HepG2 (cell line): ENCODE results near the gene SEBOX. TPM values are rescaled to one million over a fixed set of nuclear protein-coding genes. Genes with fewer than 3 reads are reported as not detected.
A peak's percentile ranks its signal among the peaks of the same experiment; 100 is the strongest.

Experiments
- FOXA3 ChIP-seq: IDR thresholded peaks from 2 replicates; pipeline ENCODE4 v1.6.1; 2016; ENCODE audit warnings: missing genetic modification reagents, missing compliant biosample characterization
- IKZF1 ChIP-seq: fragments of 450-650 bp; IDR thresholded peaks from 2 replicates; pipeline ENCODE4 v1.7.1; 2016
- NCOR1 ChIP-seq: fragments of 200-600 bp; sonication (generic); IDR thresholded peaks from 2 replicates; pipeline ENCODE4 v1.7.0; 2017; ENCODE audit warnings: antibody characterized with exemption, low read length, borderline replicate concordance
- NFKBIZ ChIP-seq: IDR thresholded peaks from 2 replicates; pipeline ENCODE4 v1.6.1; 2018; ENCODE audit warnings: missing genetic modification reagents, missing compliant biosample characterization
- POGZ ChIP-seq: sonication (generic); formaldehyde crosslinking; IDR thresholded peaks from 2 replicates; pipeline ENCODE4 v1.4.0; 2020; ENCODE audit warnings: mild to moderate bottlenecking, missing genetic modification reagents
- RXRA ChIP-seq: sonication (generic); formaldehyde crosslinking; IDR thresholded peaks from 2 replicates; pipeline ENCODE4 v1.5.1; 2020; ENCODE audit warnings: missing genetic modification reagents
- SALL1 ChIP-seq: sonication (generic); formaldehyde crosslinking; IDR thresholded peaks from 2 replicates; pipeline ENCODE4 v1.8.0; 2022; ENCODE audit warnings: mild to moderate bottlenecking, missing genetic modification reagents
- SIX1 ChIP-seq: sonication (generic); formaldehyde crosslinking; IDR thresholded peaks from 2 replicates; pipeline ENCODE4 v1.4.0; 2020; ENCODE audit warnings: missing genetic modification reagents, borderline replicate concordance
- SRSF4 ChIP-seq: fragments of 200-400 bp; formaldehyde crosslinking; IDR thresholded peaks from one replicate; pipeline ENCODE4 v1.6.1; 2018; ENCODE audit warnings: mild to moderate bottlenecking, low read depth, low read length, moderate library complexity; ENCODE audit not compliant: poor library complexity, severe bottlenecking
- USF2 ChIP-seq, 2 experiments: sonication (generic) in 1 of 2; formaldehyde crosslinking in 1 of 2; IDR thresholded peaks; 2 replicates each; pipeline versions ENCODE4 v1.5.1 to v1.6.1; 2011 to 2020; ENCODE audit warnings: borderline replicate concordance in 1 of 2, low read depth in 1 of 2, low read length in 1 of 2, mild to moderate bottlenecking in 1 of 2, missing genetic modification reagents in 1 of 2, moderate library complexity in 1 of 2
- ZNF331 ChIP-seq: sonication (generic); formaldehyde crosslinking; IDR thresholded peaks from 2 replicates; pipeline ENCODE4 v1.4.0; 2020; ENCODE audit warnings: missing genetic modification reagents
- ZNF33A ChIP-seq: sonication (generic); formaldehyde crosslinking; IDR thresholded peaks from 2 replicates; pipeline ENCODE4 v1.5.1; 2020; ENCODE audit warnings: missing genetic modification reagents, mild to moderate bottlenecking, moderate library complexity, borderline replicate concordance
- ZNF567 ChIP-seq: sonication (generic); formaldehyde crosslinking; IDR thresholded peaks from 2 replicates; pipeline ENCODE4 v1.8.1; 2023; ENCODE audit warnings: mild to moderate bottlenecking, missing genetic modification reagents, borderline replicate concordance
- ZNF746 ChIP-seq: sonication (generic); formaldehyde crosslinking; IDR thresholded peaks from 2 replicates; pipeline ENCODE4 v1.8.0; 2022; ENCODE audit warnings: mild to moderate bottlenecking, missing genetic modification reagents
- polyA plus RNA-seq, 8 experiments: library from polyadenylated mRNA; depleted of rRNA in 3 of 8; stranded (reverse) in 7 of 8; unstranded in 1 of 8; fragments of >200 nt; fragmentation: Illumina TruSeq in 4 of 8; extraction: Trizol in 4 of 8; gene quantifications; 2 replicates each; pipeline versions ENCODE4 v1.2.1 to v1.2.3, GENCODE V29; 2011 to 2016; ENCODE audit warnings: low read depth in 4 of 8, missing spikeins in 1 of 8, mixed read lengths in 1 of 8; ENCODE audit not compliant: insufficient read depth in 1 of 8
- total RNA-seq, 5 experiments: library from RNA; depleted of rRNA; stranded (reverse); fragments of >200 nt; fragmentation: Illumina TruSeq; extraction: Trizol; gene quantifications; 2 replicates each; pipeline ENCODE4 v1.2.3, GENCODE V29; 2016; ENCODE audit warnings: low read depth in 1 of 5
- TF ChIP-seq, protein P1 (sequence below): IDR thresholded peaks from 2 replicates; pipeline ENCODE4 v1.6.1; 2016; ENCODE audit warnings: missing biosample characterization, missing genetic modification reagents, low read depth
- TF ChIP-seq, protein P2 (sequence below): sonication (generic); formaldehyde crosslinking; IDR thresholded peaks from 2 replicates; pipeline ENCODE4 v1.4.0; 2020; ENCODE audit warnings: missing genetic modification reagents, borderline replicate concordance
- TF ChIP-seq, protein P3 (sequence below): sonication (generic); formaldehyde crosslinking; IDR thresholded peaks from 2 replicates; pipeline ENCODE4 v1.4.0; 2020; ENCODE audit warnings: mild to moderate bottlenecking, low read depth, missing genetic modification reagents
- TF ChIP-seq, protein P4 (sequence below): sonication (generic); formaldehyde crosslinking; IDR thresholded peaks from 2 replicates; pipeline ENCODE4 v1.5.1; 2020; ENCODE audit warnings: missing genetic modification reagents, mild to moderate bottlenecking, borderline replicate concordance

SEBOX gene
- total and polyA plus RNA-seq, 2 of the 13 experiments (the other 11 are each of a cell fraction or from before 2014, with no cell fraction given) = not detected

DNA sequence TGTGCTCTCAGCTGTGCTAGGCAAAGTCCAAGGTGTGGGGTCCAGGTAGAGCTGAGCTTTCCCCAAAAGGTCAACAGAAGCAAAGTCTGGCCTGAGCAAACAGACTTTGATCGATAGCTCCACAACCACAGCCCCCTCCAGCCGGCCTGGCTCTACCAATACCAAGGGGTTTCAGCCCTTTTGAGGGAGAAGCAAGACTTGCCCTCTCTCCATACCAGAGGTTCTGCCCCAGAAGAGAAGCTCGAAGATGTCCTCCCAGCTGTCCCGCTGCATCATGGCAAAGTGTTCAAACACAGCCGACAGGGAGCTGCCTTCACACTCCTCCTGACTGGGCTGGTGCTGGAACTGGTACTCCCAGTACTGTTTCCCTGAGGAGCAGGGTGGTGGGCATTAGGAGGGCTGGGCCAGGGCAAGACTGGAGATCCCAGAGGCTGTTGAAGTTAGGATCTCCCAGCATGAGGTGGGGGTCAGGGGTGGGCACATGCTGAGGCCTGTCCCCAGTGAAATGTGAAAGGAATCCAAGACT lies 3.4 kb upstream of the SEBOX start (continued):
- TF ChIP-seq FOXA3 (CRISPR knock-in tag) = peak; percentile 95
- TF ChIP-seq ZNF33A (CRISPR knock-in tag) = no peak
- TF ChIP-seq RXRA (CRISPR knock-in tag) = peak; percentile 89; the same call in 1 of the 2 replicates
- TF ChIP-seq, protein P1, sequence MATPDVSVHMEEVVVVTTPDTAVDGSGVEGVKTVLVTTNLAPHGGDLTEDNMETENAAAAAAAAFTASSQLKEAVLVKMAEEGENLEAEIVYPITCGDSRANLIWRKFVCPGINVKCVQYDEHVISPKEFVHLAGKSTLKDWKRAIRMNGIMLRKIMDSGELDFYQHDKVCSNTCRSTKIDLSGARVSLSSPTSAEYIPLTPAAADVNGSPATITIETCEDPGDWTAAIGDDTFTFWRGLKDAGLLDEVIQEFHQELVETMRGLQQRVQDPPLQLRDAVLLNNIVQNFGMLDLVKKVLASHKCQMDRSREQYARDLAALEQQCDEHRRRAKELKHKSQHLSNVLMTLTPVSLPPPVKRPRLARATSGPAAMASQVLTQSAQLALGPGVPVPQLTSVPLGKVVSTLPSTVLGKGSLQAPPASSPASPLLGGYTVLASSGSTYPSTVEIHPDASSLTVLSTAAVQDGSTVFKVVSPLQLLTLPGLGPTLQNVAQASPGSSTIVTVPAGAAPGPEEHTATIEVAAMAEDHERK (CRISPR knock-in tag) = no peak
- peak; percentile 91 for TF ChIP-seq POGZ
- no peak for TF ChIP-seq ZNF331 (CRISPR knock-in tag)
- TF ChIP-seq NFKBIZ (CRISPR knock-in tag) = 0 out of 2 replicates have a peak, but pooled peaks have one; percentile 66
- TF ChIP-seq, protein P2, sequence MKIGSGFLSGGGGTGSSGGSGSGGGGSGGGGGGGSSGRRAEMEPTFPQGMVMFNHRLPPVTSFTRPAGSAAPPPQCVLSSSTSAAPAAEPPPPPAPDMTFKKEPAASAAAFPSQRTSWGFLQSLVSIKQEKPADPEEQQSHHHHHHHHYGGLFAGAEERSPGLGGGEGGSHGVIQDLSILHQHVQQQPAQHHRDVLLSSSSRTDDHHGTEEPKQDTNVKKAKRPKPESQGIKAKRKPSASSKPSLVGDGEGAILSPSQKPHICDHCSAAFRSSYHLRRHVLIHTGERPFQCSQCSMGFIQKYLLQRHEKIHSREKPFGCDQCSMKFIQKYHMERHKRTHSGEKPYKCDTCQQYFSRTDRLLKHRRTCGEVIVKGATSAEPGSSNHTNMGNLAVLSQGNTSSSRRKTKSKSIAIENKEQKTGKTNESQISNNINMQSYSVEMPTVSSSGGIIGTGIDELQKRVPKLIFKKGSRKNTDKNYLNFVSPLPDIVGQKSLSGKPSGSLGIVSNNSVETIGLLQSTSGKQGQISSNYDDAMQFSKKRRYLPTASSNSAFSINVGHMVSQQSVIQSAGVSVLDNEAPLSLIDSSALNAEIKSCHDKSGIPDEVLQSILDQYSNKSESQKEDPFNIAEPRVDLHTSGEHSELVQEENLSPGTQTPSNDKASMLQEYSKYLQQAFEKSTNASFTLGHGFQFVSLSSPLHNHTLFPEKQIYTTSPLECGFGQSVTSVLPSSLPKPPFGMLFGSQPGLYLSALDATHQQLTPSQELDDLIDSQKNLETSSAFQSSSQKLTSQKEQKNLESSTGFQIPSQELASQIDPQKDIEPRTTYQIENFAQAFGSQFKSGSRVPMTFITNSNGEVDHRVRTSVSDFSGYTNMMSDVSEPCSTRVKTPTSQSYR (CRISPR knock-in tag) = peak; percentile 89
- TF ChIP-seq, protein P3, sequence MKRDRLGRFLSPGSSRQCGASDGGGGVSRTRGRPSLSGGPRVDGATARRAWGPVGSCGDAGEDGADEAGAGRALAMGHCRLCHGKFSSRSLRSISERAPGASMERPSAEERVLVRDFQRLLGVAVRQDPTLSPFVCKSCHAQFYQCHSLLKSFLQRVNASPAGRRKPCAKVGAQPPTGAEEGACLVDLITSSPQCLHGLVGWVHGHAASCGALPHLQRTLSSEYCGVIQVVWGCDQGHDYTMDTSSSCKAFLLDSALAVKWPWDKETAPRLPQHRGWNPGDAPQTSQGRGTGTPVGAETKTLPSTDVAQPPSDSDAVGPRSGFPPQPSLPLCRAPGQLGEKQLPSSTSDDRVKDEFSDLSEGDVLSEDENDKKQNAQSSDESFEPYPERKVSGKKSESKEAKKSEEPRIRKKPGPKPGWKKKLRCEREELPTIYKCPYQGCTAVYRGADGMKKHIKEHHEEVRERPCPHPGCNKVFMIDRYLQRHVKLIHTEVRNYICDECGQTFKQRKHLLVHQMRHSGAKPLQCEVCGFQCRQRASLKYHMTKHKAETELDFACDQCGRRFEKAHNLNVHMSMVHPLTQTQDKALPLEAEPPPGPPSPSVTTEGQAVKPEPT (CRISPR knock-in tag) = 0 out of 2 replicates have a peak, but pooled peaks have one; percentile 16
- no peak for TF ChIP-seq SRSF4
- TF ChIP-seq, protein P4, sequence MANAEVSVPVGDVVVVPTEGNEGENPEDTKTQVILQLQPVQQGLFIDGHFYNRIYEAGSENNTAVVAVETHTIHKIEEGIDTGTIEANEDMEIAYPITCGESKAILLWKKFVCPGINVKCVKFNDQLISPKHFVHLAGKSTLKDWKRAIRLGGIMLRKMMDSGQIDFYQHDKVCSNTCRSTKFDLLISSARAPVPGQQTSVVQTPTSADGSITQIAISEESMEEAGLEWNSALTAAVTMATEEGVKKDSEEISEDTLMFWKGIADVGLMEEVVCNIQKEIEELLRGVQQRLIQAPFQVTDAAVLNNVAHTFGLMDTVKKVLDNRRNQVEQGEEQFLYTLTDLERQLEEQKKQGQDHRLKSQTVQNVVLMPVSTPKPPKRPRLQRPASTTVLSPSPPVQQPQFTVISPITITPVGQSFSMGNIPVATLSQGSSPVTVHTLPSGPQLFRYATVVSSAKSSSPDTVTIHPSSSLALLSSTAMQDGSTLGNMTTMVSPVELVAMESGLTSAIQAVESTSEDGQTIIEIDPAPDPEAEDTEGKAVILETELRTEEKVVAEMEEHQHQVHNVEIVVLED (CRISPR knock-in tag) = no peak
- no peak for TF ChIP-seq IKZF1
- peak; percentile 99 for TF ChIP-seq ZNF746 (CRISPR knock-in tag)
- TF ChIP-seq SALL1 = peak; percentile 96
- no peak for TF ChIP-seq USF2 (IDR thresholded peaks at IDR 0.05; ENCODE audit: low read depth, low read length)
- TF ChIP-seq USF2 (CRISPR knock-in tag; IDR thresholded peaks at IDR 0.05; ENCODE audit: borderline replicate concordance) = no peak; the same call in 1 of the 2 replicates
- TF ChIP-seq NCOR1 = peak; percentile 99
- TF ChIP-seq ZNF567 (CRISPR knock-in tag) = no peak
- TF ChIP-seq SIX1 (CRISPR knock-in tag) = peak; percentile 52; the same call in 1 of the 2 replicates
